T-helper 1 cell treated with Interleukin-12 subunit alpha and Interleukin-12 subunit beta and Interleukin-4 antibody, amounts not matched to agents 30 ng/mL and 1 ng/mL, for 36 hours (primary cell): ENCODE measurements around the gene APOBEC2. TPM values are rescaled to one million over a fixed set of nuclear protein-coding genes. Genes with fewer than 3 reads are reported as not detected.
"Not testable (repeated sequence)": the region's sequence is repeated elsewhere in the genome, so short reads cannot be mapped to it uniquely, and the experiment has no call there.

Experiments
- intact Hi-C: fragments of 100-400 bp; cut with micrococcal nuclease; formaldehyde crosslinking; loops from one replicate; pipeline ENCODE4 v1.15.1; 2024
- total RNA-seq: library from RNA; stranded (reverse); gene quantifications from 2 replicates; pipeline ENCODE4 v1.2.3, GENCODE V29; 2022

APOBEC2 gene
- total RNA-seq, result not detected in 2 replicates

DNA sequence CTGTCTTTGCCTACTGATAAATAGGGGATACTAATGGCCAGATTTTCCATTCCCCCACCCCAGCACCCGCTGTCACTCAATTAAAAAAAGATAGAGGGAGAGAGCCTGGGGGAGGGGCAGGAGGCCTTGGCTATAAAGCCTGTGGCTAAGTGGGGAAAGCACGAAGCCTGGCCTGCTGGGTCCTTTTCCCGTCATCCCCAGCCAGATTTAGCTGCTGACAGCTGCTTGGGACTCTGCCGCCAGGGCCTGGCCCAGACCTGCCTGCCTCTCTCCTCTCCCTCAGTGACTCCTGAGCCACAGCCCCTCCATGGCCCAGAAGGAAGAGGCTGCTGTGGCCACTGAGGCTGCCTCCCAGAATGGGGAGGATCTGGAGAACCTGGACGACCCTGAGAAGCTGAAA, at the start of gene APOBEC2:
APOBEC2 (plus strand) TSS at position 162 of the 400 bp plus-strand sequence; CDS start at position 308, 146 bp downstream.
- intact Hi-C loops, result no loop called here

GRCh38 chr6:41006217-41006616, 46.8 kb upstream of the APOBEC2 start:
- intact Hi-C loops, result loop anchor here (1.0 kb wide), 6 partner anchors 21 to 312 kb away; partner anchors contain the start of gene UNC5CL

DNA sequence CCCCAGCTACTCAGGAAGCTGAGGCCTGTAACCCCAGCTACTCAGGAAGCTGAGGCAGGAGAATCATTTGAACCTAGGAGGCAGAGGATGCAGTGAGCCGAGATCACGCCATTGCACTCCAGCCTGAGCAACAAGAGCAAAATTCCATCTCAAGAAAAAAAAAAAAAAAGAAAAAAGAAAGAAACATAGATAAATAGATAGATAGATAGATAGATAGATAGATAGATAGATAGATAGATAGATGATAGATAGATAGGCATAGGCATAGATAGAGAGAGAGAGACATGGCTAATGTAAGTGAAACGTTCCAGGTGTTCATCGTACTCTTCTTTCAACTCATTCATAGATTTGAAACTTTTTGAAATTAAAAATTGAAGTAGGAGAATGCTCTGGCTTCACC, 46.0 kb upstream of the APOBEC2 start:
- intact Hi-C loops, result loop anchor here (1.0 kb wide), 6 partner anchors 20 to 311 kb away; partner anchors contain the start of gene UNC5CL

DNA sequence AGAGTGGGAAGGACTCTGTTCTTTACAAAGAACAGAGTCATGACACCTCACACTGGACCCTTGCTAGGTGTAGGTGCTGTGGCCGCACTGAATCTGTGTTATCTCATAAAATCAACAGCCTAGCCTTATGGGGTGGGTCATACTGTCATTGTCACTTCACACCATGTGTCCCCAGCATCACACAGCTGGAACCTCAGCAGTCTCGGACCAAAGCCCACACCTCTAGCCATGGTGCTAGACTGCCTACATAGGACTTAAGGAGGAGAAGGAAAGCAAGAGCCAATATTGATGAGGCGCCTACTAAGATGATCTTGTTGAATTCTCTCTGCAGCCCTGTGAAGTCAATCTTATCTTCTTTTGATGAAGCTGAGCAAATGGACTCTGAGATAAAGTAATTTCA, 45.0 kb upstream of the APOBEC2 start:
- intact Hi-C loops, result no loop called here

- intact Hi-C loops, result no loop called here
These were observed 43.3 kb upstream of the APOBEC2 start for GRCh38 chr6:41009669-41010068.

DNA sequence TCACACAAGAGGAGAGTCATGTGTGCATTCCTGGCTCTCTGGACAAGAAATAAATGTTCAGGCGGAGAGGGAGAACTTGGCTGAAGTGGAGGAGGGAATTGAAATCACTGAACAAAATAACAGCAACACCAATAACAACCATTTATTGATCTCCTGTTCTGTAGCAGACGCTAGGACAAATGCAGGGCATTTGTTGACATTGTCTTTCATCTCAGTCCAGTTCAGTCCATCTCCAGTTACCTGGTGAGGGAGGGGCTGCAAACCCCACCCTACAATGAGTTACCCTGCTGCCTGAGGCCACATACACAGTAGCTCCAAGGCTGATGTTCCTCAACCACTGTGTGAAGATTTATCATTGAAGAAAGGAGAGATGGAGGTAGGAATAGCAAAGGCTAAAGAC, 41.3 kb upstream of the APOBEC2 start:
- intact Hi-C loops, result no loop called here

GRCh38 chr6:41013466-41014153, 39.4 kb upstream of the APOBEC2 start:
- intact Hi-C loops, result no loop called here

GRCh38 chr6:41014780-41015179, 38.2 kb upstream of the APOBEC2 start:
- intact Hi-C loops, result no loop called here

DNA sequence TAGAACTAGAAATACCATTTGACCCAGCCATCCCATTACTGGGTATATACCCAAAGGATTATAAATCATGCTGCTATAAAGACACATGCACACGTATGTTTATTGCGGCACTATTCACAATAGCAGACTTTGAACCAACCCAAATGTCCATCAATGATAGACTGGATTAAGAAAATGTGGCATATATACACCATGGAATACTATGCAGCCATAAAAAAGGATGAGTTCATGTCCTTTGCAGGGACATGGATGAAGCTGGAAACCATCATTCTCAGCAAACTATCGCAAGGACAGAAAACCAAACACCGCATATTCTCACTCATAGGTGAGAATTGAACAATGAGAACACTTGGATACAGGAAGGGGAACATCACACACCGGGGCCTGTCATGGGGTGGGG, 37.1 kb upstream of the APOBEC2 start:
- intact Hi-C loops, result not testable (repeated sequence)

GRCh38 chr6:41017663-41018062, 35.3 kb upstream of the APOBEC2 start:
- intact Hi-C loops, result no loop called here

- intact Hi-C loops, result no loop called here
These were observed 31.2 kb upstream of the APOBEC2 start for GRCh38 chr6:41021832-41022231.

DNA sequence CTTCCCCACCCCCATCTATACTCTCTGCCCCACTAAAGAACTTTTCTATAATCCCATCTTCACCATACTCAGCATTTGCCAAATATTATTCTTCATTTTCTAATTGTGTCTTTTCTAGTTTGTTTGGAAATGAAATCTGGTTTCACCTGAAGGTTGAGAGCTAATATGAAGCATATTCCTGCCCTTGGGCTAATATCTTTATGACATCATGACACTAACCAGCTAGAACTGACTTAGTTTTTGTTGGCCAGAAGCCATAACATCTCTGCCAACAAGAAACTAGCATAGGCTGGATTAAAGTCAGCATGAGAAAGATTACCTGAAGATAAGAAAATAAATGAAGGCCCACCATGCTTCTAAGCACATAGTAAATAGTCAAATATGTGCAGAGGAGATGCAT, 30.7 kb upstream of the APOBEC2 start:
- intact Hi-C loops, result no loop called here

DNA sequence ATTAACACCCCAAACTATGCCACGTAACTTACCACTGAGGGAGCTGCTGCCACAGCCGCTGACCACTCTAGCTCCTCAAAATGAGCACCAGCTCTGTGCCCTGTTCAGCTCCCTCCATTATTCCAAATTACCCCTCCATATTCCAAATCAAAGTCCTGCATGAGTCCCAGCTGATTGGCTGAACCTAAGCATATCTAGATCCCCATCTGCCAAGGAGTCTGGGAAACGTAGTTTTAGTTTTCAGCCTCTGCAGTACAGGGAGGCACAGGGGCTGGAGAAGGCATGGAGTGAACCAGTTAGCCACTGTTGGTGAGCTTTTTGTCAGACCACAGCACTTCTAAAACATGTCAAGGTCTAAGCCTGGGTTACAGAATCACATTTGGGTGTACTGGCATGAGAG, 29.9 kb upstream of the APOBEC2 start:
- intact Hi-C loops, result no loop called here

- intact Hi-C loops, result loop anchor here (5.0 kb wide), 4 partner anchors 439 to 1664 kb away; partner anchors contain the start of gene LRFN2
These were observed 27.0 kb upstream of the APOBEC2 start for GRCh38 chr6:41025966-41026530.

GRCh38 chr6:41027241-41027640, 25.8 kb upstream of the APOBEC2 start:
- intact Hi-C loops, result loop anchor here (1.0 to 5.0 kb wide), 6 partner anchors 12 to 1665 kb away; partner anchors contain the start of genes LRFN2 and UNC5CL

- intact Hi-C loops, result loop anchor here (1.0 to 5.0 kb wide), 12 partner anchors 11 to 1666 kb away; partner anchors contain the start of genes LRFN2, NFYA, OARD1 and TREML2
These were observed 25.0 kb upstream of the APOBEC2 start for GRCh38 chr6:41027799-41028560.

DNA sequence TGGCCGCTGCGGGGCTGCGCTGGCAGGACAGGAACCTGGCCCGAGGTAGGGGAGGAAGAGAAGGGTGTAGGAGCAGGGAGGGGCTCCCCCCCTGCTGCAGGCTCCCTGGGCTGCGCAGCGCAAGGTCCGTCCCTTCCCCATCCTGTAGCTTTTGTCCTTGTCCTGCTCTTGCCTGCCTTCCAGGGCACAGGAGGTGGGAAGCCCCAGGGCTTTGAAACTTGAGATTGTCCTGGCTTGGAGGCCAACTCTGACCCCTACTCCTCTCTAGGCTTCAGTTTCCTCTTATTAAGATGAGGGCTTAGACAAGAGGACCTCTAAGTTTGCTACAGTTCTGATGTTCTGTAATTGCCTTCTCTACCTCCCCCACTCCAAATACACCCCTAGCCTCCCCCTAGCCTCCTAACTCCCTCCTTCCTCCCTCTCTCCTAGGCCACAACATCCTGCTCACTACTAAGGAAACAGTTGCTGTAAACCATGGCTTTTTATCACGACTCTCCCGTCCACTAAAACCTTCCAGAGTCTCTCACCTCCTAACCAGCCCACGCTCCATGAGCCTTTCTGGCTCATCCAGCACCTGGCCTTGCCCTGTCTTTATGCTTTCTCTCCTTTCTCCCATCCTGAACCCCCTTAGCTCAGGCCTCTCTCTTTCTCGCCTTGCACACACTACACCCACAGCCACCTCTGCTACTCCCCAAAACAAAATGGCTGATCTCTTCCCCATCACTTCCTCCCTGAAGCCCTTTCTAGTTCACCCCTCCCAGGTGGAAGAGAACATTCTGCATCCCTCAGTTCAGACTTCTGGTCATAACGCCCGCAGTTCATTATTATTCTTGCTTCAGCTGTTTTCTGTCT, 24.2 kb upstream of the APOBEC2 start:
- intact Hi-C loops, result loop anchor here (1.0 to 5.0 kb wide), 10 partner anchors 39 to 1666 kb away; partner anchors contain the start of genes LRFN2, NFYA, OARD1 and TREML2

GRCh38 chr6:41032830-41033229, 20.2 kb upstream of the APOBEC2 start:
- intact Hi-C loops, result no loop called here

GRCh38 chr6:41033776-41034175, 19.2 kb upstream of the APOBEC2 start:
- intact Hi-C loops, result no loop called here

DNA sequence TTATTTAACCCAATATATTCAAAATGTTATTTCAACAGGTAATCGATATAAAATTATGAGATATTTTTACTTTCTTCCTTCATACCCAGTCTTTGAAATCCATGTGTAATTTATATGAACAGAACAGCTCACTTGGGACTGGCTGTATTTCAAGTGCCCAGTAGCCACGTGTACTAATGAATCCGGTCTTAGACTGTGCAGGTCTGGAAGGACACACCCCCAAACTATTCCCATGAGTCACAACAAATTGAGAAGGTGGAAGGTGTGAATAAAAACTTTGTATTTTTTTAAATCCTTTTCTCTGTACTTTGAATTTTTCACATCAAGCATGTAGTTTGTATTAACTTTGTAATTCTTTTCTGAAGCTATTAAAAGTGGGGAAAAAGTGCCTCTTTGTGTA, 16.8 kb upstream of the APOBEC2 start:
- intact Hi-C loops, result no loop called here

DNA sequence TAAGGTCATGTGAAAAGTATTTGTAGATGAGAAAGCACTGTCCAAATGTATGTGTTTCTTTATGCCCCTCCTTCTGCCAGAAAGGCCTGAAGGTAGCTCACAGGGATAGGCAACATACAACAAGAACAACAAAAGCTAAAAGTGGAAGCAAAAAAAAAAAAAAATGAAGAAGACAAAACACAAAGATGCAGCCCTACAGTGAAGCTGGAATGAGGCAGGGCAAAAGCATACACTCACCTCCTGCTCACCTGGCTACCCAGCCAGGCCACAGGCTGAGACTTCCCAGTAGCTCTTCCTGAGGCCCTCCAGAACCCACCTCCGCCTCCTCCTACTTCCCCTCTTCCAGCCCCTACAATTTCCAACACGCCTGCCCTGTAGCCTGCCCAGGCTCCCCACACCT, 16.4 kb upstream of the APOBEC2 start:
- intact Hi-C loops, result no loop called here
